HCT116 (cell line): ENCODE results near the gene B3GNT2. TPM values are rescaled to one million over a fixed set of nuclear protein-coding genes. Genes with fewer than 3 reads are reported as not detected.

Experiments used
- ATAC-seq: fragments of 200-7000 bp; cut with Tn5 transposase; 2 replicates; pipeline ENCODE4 v1.9.1; 2020; ENCODE audit warnings: mild to moderate bottlenecking, moderate library complexity
- BruUV-seq: library from RNA; stranded (reverse); fragments of 400-500 nt; replicated peaks from 2 replicates; lab custom pipeline; 2021; lab: Mats Ljungman, UMichigan
- CTCF ChIA-PET: fragments of 300-600 bp; sonication (Branson Sonifier 250); formaldehyde crosslinking; loops from one replicate; lab custom pipeline; 2021; ENCODE audit warnings: antibody characterized with exemption; lab: Charles Lee
- POLR2A ChIA-PET: fragments of 300-600, 350-600 bp; sonication (Branson Sonifier 250); formaldehyde crosslinking; loops from one replicate; lab custom pipeline; 2021; ENCODE audit warnings: antibody characterized with exemption; lab: Charles Lee
- RAD21 ChIA-PET, 2 experiments: fragments of 300-600 bp; sonication (Branson Sonifier 250); formaldehyde crosslinking; loops; one replicate each; lab custom pipeline; 2023; ENCODE audit warnings: low total read pairs in 2 of 2; ENCODE audit not compliant: uncharacterized antibody in 2 of 2, unreplicated experiment in 2 of 2, low non-redundant PET in 1 of 2; lab: Charles Lee
- DNase-seq: peaks from one replicate; pipeline ENCODE4 v3.0.0-alpha.2; 2010; ENCODE audit warnings: low read depth, low spot score
- H2AFZ ChIP-seq: fragments of 200-600 bp; shearing (Covaris generic), sonication (generic); 2 replicates; pipeline ENCODE4 v1.6.1; 2017; ENCODE audit warnings: low read depth, mixed run types, mixed read lengths, antibody characterized with exemption, low read length; ENCODE audit not compliant: poor library complexity, severe bottlenecking
- H3K27ac ChIP-seq: 2 replicates; pipeline ENCODE4 v1.5.1; 2012; ENCODE audit warnings: low read depth, low read length
- H3K27me3 ChIP-seq: fragments of 200-600 bp; sonication (generic); 2 replicates; pipeline ENCODE4 v1.6.1; 2016; ENCODE audit warnings: mixed run types, low read length, mixed read lengths; ENCODE audit not compliant: insufficient read depth
- H3K36me3 ChIP-seq, 2 experiments: fragments of 200-500 bp in 1 of 2; fragments of 200-600 bp in 1 of 2; sonication (Bioruptor generic) in 1 of 2; sonication (generic) in 1 of 2; 2 replicates each; pipeline versions ENCODE4 v1.5.1 to v1.6.1; 2014 to 2016; ENCODE audit warnings: low read length in 2 of 2, inconsistent platforms in 1 of 2, mixed read lengths in 1 of 2, mixed run types in 1 of 2; ENCODE audit not compliant: insufficient read depth in 2 of 2, control insufficient read depth in 1 of 2
- H3K4me1 ChIP-seq, 2 experiments: fragments of 200-600 bp in 1 of 2; sonication (generic) in 1 of 2; 2 replicates each; pipeline versions ENCODE4 v1.5.1 to v1.6.1; 2012 to 2017; ENCODE audit warnings: low read length in 2 of 2, inconsistent platforms in 1 of 2, mild to moderate bottlenecking in 1 of 2, mixed read lengths in 1 of 2, mixed run types in 1 of 2, moderate library complexity in 1 of 2; ENCODE audit not compliant: insufficient read depth in 2 of 2, control insufficient read depth in 1 of 2
- H3K4me2 ChIP-seq: fragments of 200-600 bp; sonication (generic); 2 replicates; pipeline ENCODE4 v1.6.1; 2017; ENCODE audit warnings: mixed run types, low read length, mixed read lengths
- H3K4me3 ChIP-seq, 2 experiments: fragments of 200-600 bp in 1 of 2; sonication (generic) in 1 of 2; replicated peaks in 1 of 2; 2 replicates each; pipeline ENCODE4 v1.5.1; 2011 to 2016; ENCODE audit warnings: low read length in 2 of 2, control low read depth in 1 of 2, low read depth in 1 of 2, mild to moderate bottlenecking in 1 of 2, mixed read lengths in 1 of 2, mixed run types in 1 of 2
- H3K79me2 ChIP-seq: fragments of 200-600 bp; sonication (generic); 2 replicates; pipeline ENCODE4 v1.6.1; 2017; ENCODE audit warnings: mild to moderate bottlenecking, mixed run types, low read length, moderate library complexity, mixed read lengths; ENCODE audit not compliant: insufficient read depth
- H3K9ac ChIP-seq: fragments of 200-600 bp; sonication (generic); 2 replicates; pipeline ENCODE4 v1.6.1; 2016; ENCODE audit warnings: low read length, mixed read lengths
- H3K9me2 ChIP-seq: fragments of 200-600 bp; sonication (generic), shearing (Covaris generic); 2 replicates; pipeline ENCODE4 v1.6.1; 2017; ENCODE audit warnings: mixed run types, mild to moderate bottlenecking, moderate library complexity; ENCODE audit not compliant: insufficient read depth
- H3K9me3 ChIP-seq, 2 experiments: fragments of 200-500 bp in 1 of 2; fragments of 200-600 bp in 1 of 2; sonication (Bioruptor generic) in 1 of 2; sonication (generic) in 1 of 2; 2 replicates each; pipeline ENCODE4 v1.6.1; 2014 to 2017; ENCODE audit warnings: low read length in 2 of 2, mixed read lengths in 2 of 2, inconsistent platforms in 1 of 2, low read depth in 1 of 2, mild to moderate bottlenecking in 1 of 2, mixed run types in 1 of 2, moderate library complexity in 1 of 2; ENCODE audit not compliant: control insufficient read depth in 1 of 2, insufficient read depth in 1 of 2
- H4K20me1 ChIP-seq: fragments of 200-600 bp; sonication (generic), shearing (Covaris generic); 2 replicates; pipeline ENCODE4 v1.6.1; 2017; ENCODE audit warnings: mixed run types, mild to moderate bottlenecking, moderate library complexity; ENCODE audit not compliant: insufficient read depth
- CBX3 ChIP-seq: IDR thresholded peaks from 2 replicates; pipeline ENCODE4 v1.6.1; 2012; ENCODE audit warnings: low read depth
- CEBPB ChIP-seq: IDR thresholded peaks from 2 replicates; pipeline ENCODE4 v1.6.1; 2012; ENCODE audit warnings: low read depth
- EGR1 ChIP-seq: IDR thresholded peaks from 2 replicates; pipeline ENCODE4 v1.6.1; 2012; ENCODE audit warnings: low read depth
- ELF1 ChIP-seq: IDR thresholded peaks from 2 replicates; pipeline ENCODE4 v1.6.1; 2012; ENCODE audit warnings: low read depth, borderline replicate concordance
- EZH2 ChIP-seq: fragments of 200-600 bp; sonication (generic); IDR thresholded peaks from 2 replicates; pipeline ENCODE4 v1.6.1; 2017; ENCODE audit warnings: antibody characterized with exemption, mixed run types
- EZH2phosphoT487 ChIP-seq: fragments of 200-600 bp; IDR thresholded peaks from 2 replicates; pipeline ENCODE4 v1.6.1; 2018; ENCODE audit warnings: antibody characterized with exemption, borderline replicate concordance
- JUND ChIP-seq: IDR thresholded peaks from 2 replicates; pipeline ENCODE4 v1.6.1; 2012
- RAD21 ChIP-seq: IDR thresholded peaks from 2 replicates; pipeline ENCODE4 v1.6.1; 2012; ENCODE audit warnings: low read depth, mild to moderate bottlenecking
- SIN3A ChIP-seq: IDR thresholded peaks from 2 replicates; pipeline ENCODE4 v1.6.1; 2012; ENCODE audit warnings: low read depth
- SP1 ChIP-seq: IDR thresholded peaks from 2 replicates; pipeline ENCODE4 v1.6.1; 2012; ENCODE audit warnings: low read depth
- SRF ChIP-seq: IDR thresholded peaks from 2 replicates; pipeline ENCODE4 v1.6.1; 2012; ENCODE audit warnings: low read depth
- TCF7L2 ChIP-seq: IDR thresholded peaks from 2 replicates; pipeline ENCODE4 v1.7.0; 2011; ENCODE audit warnings: borderline replicate concordance, inconsistent platforms; ENCODE audit not compliant: insufficient read depth, insufficient read length; ENCODE audit errors: extremely low read depth
- ZFX ChIP-seq: fragments of 450-650 bp; IDR thresholded peaks from 2 replicates; pipeline ENCODE4 v1.6.1; 2017
- intact Hi-C: fragments of 100-400 bp; cut with micrococcal nuclease; formaldehyde crosslinking; loops from 2 replicates; pipeline ENCODE4 v1.10.0; 2022
- total RNA-seq: library from RNA; stranded (reverse); gene quantifications from one replicate; pipeline ENCODE4 v1.2.1, GENCODE V29; 2021; ENCODE audit not compliant: unreplicated experiment
- TF ChIP-seq, protein P1 (sequence below), 3 experiments: fragments of 200-600 bp in 1 of 3; sonication (generic) in 1 of 3; IDR thresholded peaks in 2 of 3; conservative IDR thresholded peaks in 1 of 3; 2 replicates each; pipeline ENCODE4 v1.5.1; 2012 to 2017; ENCODE audit warnings: low read depth in 2 of 3, low read length in 2 of 3, antibody characterized with exemption in 1 of 3, borderline replicate concordance in 1 of 3, control low read depth in 1 of 3, mild to moderate bottlenecking in 1 of 3, mixed read lengths in 1 of 3, mixed run types in 1 of 3, moderate library complexity in 1 of 3; ENCODE audit not compliant: insufficient read depth in 1 of 3
- TF ChIP-seq, protein P2 (sequence below): IDR thresholded peaks from 2 replicates; pipeline ENCODE4 v1.6.1; 2011; ENCODE audit warnings: mild to moderate bottlenecking, low read length, moderate library complexity; ENCODE audit not compliant: insufficient replicate concordance; ENCODE audit errors: extremely low read depth
- TF ChIP-seq, protein P3 (sequence below): IDR thresholded peaks from 2 replicates; pipeline ENCODE4 v1.6.1; 2012; ENCODE audit warnings: low read depth
- TF ChIP-seq, protein P4 (sequence below): IDR thresholded peaks from 2 replicates; pipeline ENCODE4 v1.6.1; 2012

Gene B3GNT2
- total RNA-seq, 1 experiment from 2014 or later = 21.5 TPM

DNA sequence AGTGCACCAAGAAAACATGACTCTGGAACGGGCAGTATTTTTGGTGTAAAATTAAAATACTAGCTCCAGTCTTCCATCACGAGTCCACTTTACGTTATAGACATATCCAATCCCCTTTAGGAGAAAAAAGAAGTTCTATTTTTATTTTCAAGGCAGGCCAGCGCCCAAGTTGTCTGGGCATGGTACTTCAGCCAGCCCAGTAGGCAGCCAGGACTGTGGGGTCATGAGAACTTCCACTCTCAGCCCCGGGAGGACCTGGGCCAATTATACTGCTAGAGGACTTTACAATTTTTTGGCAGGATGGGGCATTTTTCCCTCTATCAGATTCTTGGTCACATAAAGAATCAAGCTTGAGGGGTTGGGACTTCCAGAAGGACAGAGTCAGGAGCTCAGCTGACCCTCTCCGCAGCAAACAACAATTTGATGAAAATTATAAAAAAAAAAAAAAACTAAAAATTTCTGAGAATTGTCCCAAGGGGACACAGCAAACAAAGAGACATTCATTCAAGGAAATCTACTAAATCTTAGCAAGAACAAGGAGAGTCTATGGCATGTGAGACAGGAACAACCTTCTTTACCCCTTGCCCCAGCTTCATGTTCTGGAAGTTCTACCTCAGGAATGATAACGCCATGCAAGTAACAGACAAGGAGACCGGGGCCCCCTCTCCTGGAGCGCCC, 37.3 kb upstream of the B3GNT2 start:
- Histone ChIP-seq H3K27me3 (no peaks in the 10 kb centered on the region), H2AFZ (no peak overlapping the region), H3K4me1 (no peaks in the 10 kb centered on the region), H3K27ac (no peak overlapping the region), H3K4me3 (no peak overlapping the region), H3K9me2 (no peaks in the 10 kb centered on the region), H3K9ac (no peak overlapping the region), H3K79me2 (no peaks in the 10 kb centered on the region), H3K4me2 (no peak overlapping the region), H3K9me3 (no peaks in the 10 kb centered on the region), H3K36me3 (no peaks in the 10 kb centered on the region), H4K20me1 (no peaks in the 10 kb centered on the region)
- TF ChIP-seq, protein P1, sequence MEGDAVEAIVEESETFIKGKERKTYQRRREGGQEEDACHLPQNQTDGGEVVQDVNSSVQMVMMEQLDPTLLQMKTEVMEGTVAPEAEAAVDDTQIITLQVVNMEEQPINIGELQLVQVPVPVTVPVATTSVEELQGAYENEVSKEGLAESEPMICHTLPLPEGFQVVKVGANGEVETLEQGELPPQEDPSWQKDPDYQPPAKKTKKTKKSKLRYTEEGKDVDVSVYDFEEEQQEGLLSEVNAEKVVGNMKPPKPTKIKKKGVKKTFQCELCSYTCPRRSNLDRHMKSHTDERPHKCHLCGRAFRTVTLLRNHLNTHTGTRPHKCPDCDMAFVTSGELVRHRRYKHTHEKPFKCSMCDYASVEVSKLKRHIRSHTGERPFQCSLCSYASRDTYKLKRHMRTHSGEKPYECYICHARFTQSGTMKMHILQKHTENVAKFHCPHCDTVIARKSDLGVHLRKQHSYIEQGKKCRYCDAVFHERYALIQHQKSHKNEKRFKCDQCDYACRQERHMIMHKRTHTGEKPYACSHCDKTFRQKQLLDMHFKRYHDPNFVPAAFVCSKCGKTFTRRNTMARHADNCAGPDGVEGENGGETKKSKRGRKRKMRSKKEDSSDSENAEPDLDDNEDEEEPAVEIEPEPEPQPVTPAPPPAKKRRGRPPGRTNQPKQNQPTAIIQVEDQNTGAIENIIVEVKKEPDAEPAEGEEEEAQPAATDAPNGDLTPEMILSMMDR (IDR thresholded peaks at IDR 0.05 in 2 of 3, conservative IDR thresholded peaks at IDR 0.05 in 1 of 3; ENCODE audit: borderline replicate concordance in 1 of 3, insufficient read depth in 1 of 3, low read depth in 2 of 3, low read length in 2 of 3) = no peak
- TF ChIP-seq EZH2 = no peak
- no peak for TF ChIP-seq SP1
- TF ChIP-seq TCF7L2 = no peak
- TF ChIP-seq, protein P2, sequence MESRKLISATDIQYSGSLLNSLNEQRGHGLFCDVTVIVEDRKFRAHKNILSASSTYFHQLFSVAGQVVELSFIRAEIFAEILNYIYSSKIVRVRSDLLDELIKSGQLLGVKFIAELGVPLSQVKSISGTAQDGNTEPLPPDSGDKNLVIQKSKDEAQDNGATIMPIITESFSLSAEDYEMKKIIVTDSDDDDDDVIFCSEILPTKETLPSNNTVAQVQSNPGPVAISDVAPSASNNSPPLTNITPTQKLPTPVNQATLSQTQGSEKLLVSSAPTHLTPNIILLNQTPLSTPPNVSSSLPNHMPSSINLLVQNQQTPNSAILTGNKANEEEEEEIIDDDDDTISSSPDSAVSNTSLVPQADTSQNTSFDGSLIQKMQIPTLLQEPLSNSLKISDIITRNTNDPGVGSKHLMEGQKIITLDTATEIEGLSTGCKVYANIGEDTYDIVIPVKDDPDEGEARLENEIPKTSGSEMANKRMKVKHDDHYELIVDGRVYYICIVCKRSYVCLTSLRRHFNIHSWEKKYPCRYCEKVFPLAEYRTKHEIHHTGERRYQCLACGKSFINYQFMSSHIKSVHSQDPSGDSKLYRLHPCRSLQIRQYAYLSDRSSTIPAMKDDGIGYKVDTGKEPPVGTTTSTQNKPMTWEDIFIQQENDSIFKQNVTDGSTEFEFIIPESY = no peak
- TF ChIP-seq ZFX = no peak
- no peak for TF ChIP-seq EZH2phosphoT487
- TF ChIP-seq, protein P3, sequence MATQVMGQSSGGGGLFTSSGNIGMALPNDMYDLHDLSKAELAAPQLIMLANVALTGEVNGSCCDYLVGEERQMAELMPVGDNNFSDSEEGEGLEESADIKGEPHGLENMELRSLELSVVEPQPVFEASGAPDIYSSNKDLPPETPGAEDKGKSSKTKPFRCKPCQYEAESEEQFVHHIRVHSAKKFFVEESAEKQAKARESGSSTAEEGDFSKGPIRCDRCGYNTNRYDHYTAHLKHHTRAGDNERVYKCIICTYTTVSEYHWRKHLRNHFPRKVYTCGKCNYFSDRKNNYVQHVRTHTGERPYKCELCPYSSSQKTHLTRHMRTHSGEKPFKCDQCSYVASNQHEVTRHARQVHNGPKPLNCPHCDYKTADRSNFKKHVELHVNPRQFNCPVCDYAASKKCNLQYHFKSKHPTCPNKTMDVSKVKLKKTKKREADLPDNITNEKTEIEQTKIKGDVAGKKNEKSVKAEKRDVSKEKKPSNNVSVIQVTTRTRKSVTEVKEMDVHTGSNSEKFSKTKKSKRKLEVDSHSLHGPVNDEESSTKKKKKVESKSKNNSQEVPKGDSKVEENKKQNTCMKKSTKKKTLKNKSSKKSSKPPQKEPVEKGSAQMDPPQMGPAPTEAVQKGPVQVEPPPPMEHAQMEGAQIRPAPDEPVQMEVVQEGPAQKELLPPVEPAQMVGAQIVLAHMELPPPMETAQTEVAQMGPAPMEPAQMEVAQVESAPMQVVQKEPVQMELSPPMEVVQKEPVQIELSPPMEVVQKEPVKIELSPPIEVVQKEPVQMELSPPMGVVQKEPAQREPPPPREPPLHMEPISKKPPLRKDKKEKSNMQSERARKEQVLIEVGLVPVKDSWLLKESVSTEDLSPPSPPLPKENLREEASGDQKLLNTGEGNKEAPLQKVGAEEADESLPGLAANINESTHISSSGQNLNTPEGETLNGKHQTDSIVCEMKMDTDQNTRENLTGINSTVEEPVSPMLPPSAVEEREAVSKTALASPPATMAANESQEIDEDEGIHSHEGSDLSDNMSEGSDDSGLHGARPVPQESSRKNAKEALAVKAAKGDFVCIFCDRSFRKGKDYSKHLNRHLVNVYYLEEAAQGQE = no peak
- TF ChIP-seq JUND = no peak
- TF ChIP-seq SRF = no peak
- TF ChIP-seq RAD21 = no peak
- TF ChIP-seq SIN3A = no peak
- TF ChIP-seq CBX3 = no peak
- TF ChIP-seq, protein P4, sequence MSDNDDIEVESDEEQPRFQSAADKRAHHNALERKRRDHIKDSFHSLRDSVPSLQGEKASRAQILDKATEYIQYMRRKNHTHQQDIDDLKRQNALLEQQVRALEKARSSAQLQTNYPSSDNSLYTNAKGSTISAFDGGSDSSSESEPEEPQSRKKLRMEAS = no peak
- no peak for TF ChIP-seq EGR1
- TF ChIP-seq CEBPB = no peak
- no peak for TF ChIP-seq ELF1
- ATAC-seq (no peak), DNase-seq (no peak)
- intact Hi-C loops = no loop called here
- RAD21 ChIA-PET = no interaction called here
- CTCF ChIA-PET = no interaction called here
- POLR2A ChIA-PET = no interaction called here
- BruUV-seq = no TSS peak
